GM12873 (cell line): ENCODE data around the gene MAP1LC3A.
A peak's percentile ranks its signal among the peaks of the same experiment; 100 is the strongest.

Experiments
- CTCF ChIP-seq: IDR thresholded peaks from 2 replicates; pipeline ENCODE4 v1.5.1; 2012; ENCODE audit warnings: low read depth, mild to moderate bottlenecking, moderate library complexity, low read length, control low read depth; ENCODE audit not compliant: insufficient read depth; ENCODE audit errors: missing control alignments

Gene MAP1LC3A

DNA sequence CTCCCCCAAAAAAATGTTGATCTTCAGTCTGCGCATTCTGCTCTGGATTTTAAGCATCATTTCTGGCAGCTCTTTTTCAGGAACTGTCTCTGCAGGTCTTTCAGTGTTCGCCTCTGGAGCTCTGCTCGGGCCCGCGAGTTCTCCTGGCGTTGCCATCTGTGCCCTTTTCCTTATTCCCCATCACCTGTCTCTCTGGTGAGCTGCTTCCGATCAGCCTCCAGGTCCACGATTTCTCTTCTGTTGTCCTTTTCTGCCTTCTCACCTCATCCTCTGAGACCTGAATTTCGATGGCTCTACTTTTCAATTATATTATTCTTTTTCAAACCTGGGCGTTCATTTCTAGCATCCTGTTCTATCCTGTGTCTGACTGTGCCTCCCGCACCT, 590 bp upstream of the MAP1LC3A start:
- no peak for TF ChIP-seq CTCF

- no peak for TF ChIP-seq CTCF
These were observed 1.0 kb downstream of the MAP1LC3A start for GRCh38 chr20:34559311-34560140.

DNA sequence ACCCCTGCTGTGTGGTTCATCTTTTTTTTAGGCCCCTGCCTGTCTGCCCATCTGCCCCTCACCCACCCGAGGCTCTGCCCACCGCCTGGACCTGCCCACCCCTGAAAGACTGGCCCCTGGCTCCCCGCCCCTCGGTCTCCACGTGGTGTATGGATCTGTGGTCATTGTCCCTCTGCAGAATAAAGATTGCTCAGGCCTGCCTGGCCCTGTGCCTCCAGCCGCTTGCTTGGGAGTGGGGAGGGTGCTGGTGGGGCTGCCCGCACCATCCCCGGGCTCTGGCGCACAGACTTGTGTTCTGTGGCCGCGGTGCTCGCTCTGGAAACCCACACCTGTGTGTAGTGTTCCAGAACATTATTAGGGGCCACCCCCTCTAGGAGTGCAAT, 1.6 kb downstream of the MAP1LC3A start:
- TF ChIP-seq CTCF: no peak

- no peak for TF ChIP-seq CTCF
These were observed 2.1 kb downstream of the MAP1LC3A start for GRCh38 chr20:34560614-34561013.

GRCh38 chr20:34561661-34562060, 3.1 kb downstream of the MAP1LC3A start:
- TF ChIP-seq CTCF: no peak

DNA sequence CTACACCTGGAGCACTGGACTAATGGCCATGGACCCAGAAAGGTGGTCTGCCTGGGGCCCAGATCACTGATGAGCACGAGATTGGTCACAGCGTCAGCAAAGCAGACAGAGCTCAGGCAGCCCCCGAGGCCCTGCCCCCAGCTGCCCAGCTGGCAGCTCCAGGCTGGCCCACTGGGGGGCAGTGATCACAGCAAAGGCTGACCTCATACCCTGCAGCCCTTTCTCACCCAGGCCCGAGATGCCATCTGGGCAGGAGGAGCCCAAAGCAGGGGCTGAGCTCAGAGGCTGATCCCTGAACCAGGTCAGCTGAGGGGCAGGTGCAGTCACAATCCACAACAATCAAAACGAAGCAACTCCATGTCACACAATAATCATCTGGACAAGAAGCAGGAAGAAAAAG, 4.1 kb downstream of the MAP1LC3A start:
- peak; percentile 55 for TF ChIP-seq CTCF

DNA sequence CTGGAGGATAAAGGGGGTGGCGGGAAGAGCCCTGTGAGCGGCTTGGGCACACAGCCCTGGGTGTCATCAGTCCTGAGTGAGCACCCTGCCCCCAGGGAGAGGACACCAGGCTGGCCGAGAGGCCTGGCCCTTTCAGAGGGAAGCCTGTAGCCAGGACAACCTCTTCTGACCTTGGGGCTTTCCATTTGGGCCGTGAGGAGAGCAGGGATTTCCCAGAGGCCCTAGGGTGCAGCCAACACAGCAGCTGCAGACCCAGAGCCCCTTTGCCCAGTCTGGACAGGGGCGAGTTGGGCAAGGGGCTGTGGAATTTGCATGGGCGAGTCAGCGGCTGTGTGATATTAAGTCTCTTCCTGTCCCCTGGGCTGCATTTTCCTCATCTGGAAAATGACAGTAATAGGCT, 6.3 kb downstream of the MAP1LC3A start:
- no peak for TF ChIP-seq CTCF
